22Rv1 (cell line): ENCODE measurements around the gene CAND1.

ENCODE experiments used
- CTCF ChIP-seq: fragments of 450-650 bp; IDR thresholded peaks from 2 replicates; pipeline ENCODE4 v1.5.1; 2017; ENCODE audit warnings: mild to moderate bottlenecking
- ZFX ChIP-seq: fragments of 450-650 bp; IDR thresholded peaks from 2 replicates; pipeline ENCODE4 v1.6.1; 2017; ENCODE audit warnings: antibody characterized with exemption, borderline replicate concordance

- TF ChIP-seq CTCF (no peak), ZFX (no peak)
Measured at GRCh38 chr12:67315661-67316060, 46.5 kb downstream of the CAND1 start.
